Measurements from ENCODE around the gene MB21D2.

DNA sequence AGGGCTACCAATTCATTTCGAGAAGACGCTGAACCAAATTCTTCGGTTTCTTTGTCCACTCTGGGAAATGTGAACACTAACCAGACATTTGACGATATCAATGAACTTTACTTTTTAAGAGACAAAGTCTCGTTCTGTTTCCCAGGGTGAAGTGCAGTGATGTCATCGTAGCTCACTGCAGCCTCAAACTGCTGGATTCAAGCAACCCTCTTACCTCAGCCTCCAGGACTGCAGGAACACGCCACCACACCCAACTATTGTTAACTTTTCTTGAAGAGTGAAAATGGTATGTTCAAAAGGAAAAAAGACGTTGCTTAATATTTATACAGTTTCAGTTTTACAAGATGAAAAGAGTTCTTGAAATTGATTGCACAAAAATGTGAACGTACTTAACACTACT, 30.6 kb downstream of the MB21D2 start:
- TF ChIP-seq, protein P1, sequence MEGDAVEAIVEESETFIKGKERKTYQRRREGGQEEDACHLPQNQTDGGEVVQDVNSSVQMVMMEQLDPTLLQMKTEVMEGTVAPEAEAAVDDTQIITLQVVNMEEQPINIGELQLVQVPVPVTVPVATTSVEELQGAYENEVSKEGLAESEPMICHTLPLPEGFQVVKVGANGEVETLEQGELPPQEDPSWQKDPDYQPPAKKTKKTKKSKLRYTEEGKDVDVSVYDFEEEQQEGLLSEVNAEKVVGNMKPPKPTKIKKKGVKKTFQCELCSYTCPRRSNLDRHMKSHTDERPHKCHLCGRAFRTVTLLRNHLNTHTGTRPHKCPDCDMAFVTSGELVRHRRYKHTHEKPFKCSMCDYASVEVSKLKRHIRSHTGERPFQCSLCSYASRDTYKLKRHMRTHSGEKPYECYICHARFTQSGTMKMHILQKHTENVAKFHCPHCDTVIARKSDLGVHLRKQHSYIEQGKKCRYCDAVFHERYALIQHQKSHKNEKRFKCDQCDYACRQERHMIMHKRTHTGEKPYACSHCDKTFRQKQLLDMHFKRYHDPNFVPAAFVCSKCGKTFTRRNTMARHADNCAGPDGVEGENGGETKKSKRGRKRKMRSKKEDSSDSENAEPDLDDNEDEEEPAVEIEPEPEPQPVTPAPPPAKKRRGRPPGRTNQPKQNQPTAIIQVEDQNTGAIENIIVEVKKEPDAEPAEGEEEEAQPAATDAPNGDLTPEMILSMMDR (conservative IDR thresholded peaks at IDR 0.05): no peak
- TF ChIP-seq ZFX (IDR thresholded peaks at IDR 0.05): no peak

All from C4-2B (cell line).